ENCODE results near the gene GRAMD4.

The GRAMD4 gene

GRCh38 chr22:46593996-46594946, 25.9 kb upstream of the GRAMD4 start:
- H3K27ac ChIP-seq: peak overlapping the region in 16 of 21 experiments; percentile 31 to 84 (median 62)

GRCh38 chr22:46594947-46595298, 25.3 kb upstream of the GRAMD4 start:
- no peak overlapping the region for H3K4me3 ChIP-seq
- H3K27ac ChIP-seq: peak overlapping the region in 2 of 21 experiments; percentile 66 to 84

More at GRCh38 chr22:46593996-46594946, 25.9 kb upstream of the GRAMD4 start:
- H3K4me3 ChIP-seq: no peak overlapping the region

- Histone ChIP-seq H3K4me3 (no peak overlapping the region), H3K27ac (peak overlapping the region in 7 of 21 experiments; percentile 4 to 76 (median 45))
These were observed 24.6 kb upstream of the GRAMD4 start for GRCh38 chr22:46595545-46595944.

GRCh38 chr22:46596032-46596441, 24.1 kb upstream of the GRAMD4 start:
- Histone ChIP-seq H3K27ac (peak overlapping the region in 13 of 21 experiments; percentile 4 to 76 (median 42)), H3K4me3 (no peak overlapping the region)

GRCh38 chr22:46596819-46597218, 23.4 kb upstream of the GRAMD4 start:
- Histone ChIP-seq H3K4me3 (no peak overlapping the region), H3K27ac (peak overlapping the region in 15 of 21 experiments; percentile 21 to 76 (median 48))

GRCh38 chr22:46598224-46598623, 22.0 kb upstream of the GRAMD4 start:
- H3K27ac ChIP-seq: peak overlapping the region in 17 of 21 experiments; percentile 19 to 79 (median 72)

GRCh38 chr22:46598737-46599424, 21.3 kb upstream of the GRAMD4 start:
- H3K27ac ChIP-seq: peak overlapping the region in 19 of 21 experiments; percentile 7 to 79 (median 71)
- H3K4me3 ChIP-seq: peak overlapping the region in 2 of 7 experiments; percentile 7 to 17

More at GRCh38 chr22:46598224-46598623, 22.0 kb upstream of the GRAMD4 start:
- peak overlapping the region in 2 of 7 experiments; percentile 7 to 17 for H3K4me3 ChIP-seq

GRCh38 chr22:46600273-46600796, 19.9 kb upstream of the GRAMD4 start:
- peak overlapping the region in 7 of 21 experiments; percentile 9 to 79 (median 53) for H3K27ac ChIP-seq
- no peak overlapping the region for H3K4me3 ChIP-seq

- no peak overlapping the region for H3K4me3 ChIP-seq
- H3K27ac ChIP-seq: peak overlapping the region in 3 of 21 experiments; percentile 12 to 49 (median 27)
These were observed 18.2 kb upstream of the GRAMD4 start for GRCh38 chr22:46602025-46602424.

- Histone ChIP-seq H3K4me3 (no peak overlapping the region), H3K27ac (peak overlapping the region in 10 of 21 experiments; percentile 20 to 79 (median 50))
These were observed 15.9 kb upstream of the GRAMD4 start for GRCh38 chr22:46604306-46604690.

- Histone ChIP-seq H3K4me3 (no peak overlapping the region), H3K27ac (no peak overlapping the region)
These were observed 15.1 kb upstream of the GRAMD4 start for GRCh38 chr22:46605117-46605516.

GRCh38 chr22:46606886-46607285, 13.3 kb upstream of the GRAMD4 start:
- Histone ChIP-seq H3K4me3 (no peak overlapping the region), H3K27ac (no peak overlapping the region)

GRCh38 chr22:46607483-46608114, 12.6 kb upstream of the GRAMD4 start:
- Histone ChIP-seq H3K27ac (peak overlapping the region in 4 of 21 experiments; percentile 11 to 63 (median 30)), H3K4me3 (no peak overlapping the region)

GRCh38 chr22:46609175-46609690, 11.0 kb upstream of the GRAMD4 start:
- no peak overlapping the region for H3K4me3 ChIP-seq
- H3K27ac ChIP-seq: no peak overlapping the region

- H3K27ac ChIP-seq: no peak overlapping the region
- H3K4me3 ChIP-seq: no peak overlapping the region
These were observed 10.4 kb upstream of the GRAMD4 start for GRCh38 chr22:46609724-46610201.

- no peak overlapping the region for H3K27ac ChIP-seq
- no peak overlapping the region for H3K4me3 ChIP-seq
These were observed 9.8 kb upstream of the GRAMD4 start for GRCh38 chr22:46610356-46610755.

- Histone ChIP-seq H3K27ac (no peak overlapping the region), H3K4me3 (no peak overlapping the region)
These were observed 9.0 kb upstream of the GRAMD4 start for GRCh38 chr22:46611189-46611588.

GRCh38 chr22:46612341-46612903, 7.8 kb upstream of the GRAMD4 start:
- H3K27ac ChIP-seq: peak overlapping the region in 17 of 21 experiments; percentile 2 to 88 (median 62)
- H3K4me3 ChIP-seq: no peak overlapping the region
